ENCODE measurements around the gene CADPS2.

The CADPS2 gene

DNA sequence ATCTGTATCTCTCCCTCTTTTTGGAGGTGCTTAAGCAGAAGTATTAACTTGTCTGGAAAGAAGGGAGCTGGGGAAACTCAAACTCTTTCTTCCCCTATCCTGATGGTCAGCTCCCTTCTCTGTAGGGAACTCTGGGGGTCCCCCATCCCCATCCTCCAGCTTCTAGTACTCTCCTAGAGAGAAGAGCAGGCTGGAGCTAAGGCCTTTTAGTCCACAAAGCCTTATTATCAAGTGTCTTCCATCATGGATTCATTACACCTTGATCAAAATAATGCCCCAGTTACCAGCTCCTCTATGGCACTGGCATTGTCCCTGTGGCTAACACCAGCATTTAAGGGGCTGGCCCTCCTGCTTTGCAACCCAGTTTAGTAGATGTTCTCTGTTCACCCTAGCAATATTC is 35.7 kb downstream of the CADPS2 start:
- TF ChIP-seq CEBPB (IDR thresholded peaks at IDR 0.05) (no peak), ZBTB7A (IDR thresholded peaks at IDR 0.05; ENCODE audit: low read depth) (no peak), EGR1 (IDR thresholded peaks at IDR 0.05) (no peak), YY1 (IDR thresholded peaks at IDR 0.05; ENCODE audit: low read depth) (no peak), RAD21 (IDR thresholded peaks at IDR 0.05; ENCODE audit: low read depth) (no peak), USF1 (IDR thresholded peaks at IDR 0.05) (no peak), EP300 (IDR thresholded peaks at IDR 0.05; ENCODE audit: borderline replicate concordance) (no peak), FOXM1 (IDR thresholded peaks at IDR 0.05; ENCODE audit: borderline replicate concordance, low read depth) (no peak), TCF12 (IDR thresholded peaks at IDR 0.05; ENCODE audit: low read depth) (no peak)
- TF ChIP-seq, protein P1, sequence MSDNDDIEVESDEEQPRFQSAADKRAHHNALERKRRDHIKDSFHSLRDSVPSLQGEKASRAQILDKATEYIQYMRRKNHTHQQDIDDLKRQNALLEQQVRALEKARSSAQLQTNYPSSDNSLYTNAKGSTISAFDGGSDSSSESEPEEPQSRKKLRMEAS (IDR thresholded peaks at IDR 0.05): no peak

GRCh38 chr7:122849957-122850328 is 36.3 kb downstream of the CADPS2 start:
- TF ChIP-seq TEAD4 (IDR thresholded peaks at IDR 0.05) (no peak), RAD21 (IDR thresholded peaks at IDR 0.05; ENCODE audit: low read depth) (no peak), USF1 (IDR thresholded peaks at IDR 0.05) (no peak), ZBTB7A (IDR thresholded peaks at IDR 0.05; ENCODE audit: low read depth) (no peak), EP300 (IDR thresholded peaks at IDR 0.05; ENCODE audit: borderline replicate concordance) (no peak), TAF1 (IDR thresholded peaks at IDR 0.05; ENCODE audit: low read depth) (no peak), FOXM1 (IDR thresholded peaks at IDR 0.05; ENCODE audit: borderline replicate concordance, low read depth) (no peak), NFIC (IDR thresholded peaks at IDR 0.05) (no peak), EGR1 (IDR thresholded peaks at IDR 0.05) (no peak), CEBPB (IDR thresholded peaks at IDR 0.05) (no peak), CREB1 (IDR thresholded peaks at IDR 0.05; ENCODE audit: low read depth) (no peak), YY1 (IDR thresholded peaks at IDR 0.05; ENCODE audit: low read depth) (no peak), TCF12 (IDR thresholded peaks at IDR 0.05; ENCODE audit: low read depth) (no peak)
- TF ChIP-seq, protein P2, sequence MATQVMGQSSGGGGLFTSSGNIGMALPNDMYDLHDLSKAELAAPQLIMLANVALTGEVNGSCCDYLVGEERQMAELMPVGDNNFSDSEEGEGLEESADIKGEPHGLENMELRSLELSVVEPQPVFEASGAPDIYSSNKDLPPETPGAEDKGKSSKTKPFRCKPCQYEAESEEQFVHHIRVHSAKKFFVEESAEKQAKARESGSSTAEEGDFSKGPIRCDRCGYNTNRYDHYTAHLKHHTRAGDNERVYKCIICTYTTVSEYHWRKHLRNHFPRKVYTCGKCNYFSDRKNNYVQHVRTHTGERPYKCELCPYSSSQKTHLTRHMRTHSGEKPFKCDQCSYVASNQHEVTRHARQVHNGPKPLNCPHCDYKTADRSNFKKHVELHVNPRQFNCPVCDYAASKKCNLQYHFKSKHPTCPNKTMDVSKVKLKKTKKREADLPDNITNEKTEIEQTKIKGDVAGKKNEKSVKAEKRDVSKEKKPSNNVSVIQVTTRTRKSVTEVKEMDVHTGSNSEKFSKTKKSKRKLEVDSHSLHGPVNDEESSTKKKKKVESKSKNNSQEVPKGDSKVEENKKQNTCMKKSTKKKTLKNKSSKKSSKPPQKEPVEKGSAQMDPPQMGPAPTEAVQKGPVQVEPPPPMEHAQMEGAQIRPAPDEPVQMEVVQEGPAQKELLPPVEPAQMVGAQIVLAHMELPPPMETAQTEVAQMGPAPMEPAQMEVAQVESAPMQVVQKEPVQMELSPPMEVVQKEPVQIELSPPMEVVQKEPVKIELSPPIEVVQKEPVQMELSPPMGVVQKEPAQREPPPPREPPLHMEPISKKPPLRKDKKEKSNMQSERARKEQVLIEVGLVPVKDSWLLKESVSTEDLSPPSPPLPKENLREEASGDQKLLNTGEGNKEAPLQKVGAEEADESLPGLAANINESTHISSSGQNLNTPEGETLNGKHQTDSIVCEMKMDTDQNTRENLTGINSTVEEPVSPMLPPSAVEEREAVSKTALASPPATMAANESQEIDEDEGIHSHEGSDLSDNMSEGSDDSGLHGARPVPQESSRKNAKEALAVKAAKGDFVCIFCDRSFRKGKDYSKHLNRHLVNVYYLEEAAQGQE (IDR thresholded peaks at IDR 0.05; ENCODE audit: low read depth): no peak
- TF ChIP-seq, protein P1 (IDR thresholded peaks at IDR 0.05): no peak

GRCh38 chr7:122849322-122849956 is 36.8 kb downstream of the CADPS2 start:
- TF ChIP-seq TAF1 (IDR thresholded peaks at IDR 0.05; ENCODE audit: low read depth): no peak
- no peak for TF ChIP-seq EGR1 (IDR thresholded peaks at IDR 0.05)
- TF ChIP-seq, protein P1 (IDR thresholded peaks at IDR 0.05): no peak
- TF ChIP-seq YY1 (IDR thresholded peaks at IDR 0.05; ENCODE audit: low read depth): no peak
- no peak for TF ChIP-seq CREB1 (IDR thresholded peaks at IDR 0.05; ENCODE audit: low read depth)
- no peak for TF ChIP-seq FOXM1 (IDR thresholded peaks at IDR 0.05; ENCODE audit: borderline replicate concordance, low read depth)
- TF ChIP-seq CEBPB (IDR thresholded peaks at IDR 0.05): no peak
- TF ChIP-seq EP300 (IDR thresholded peaks at IDR 0.05; ENCODE audit: borderline replicate concordance): no peak
- TF ChIP-seq TEAD4 (IDR thresholded peaks at IDR 0.05): no peak
- TF ChIP-seq, protein P2 (IDR thresholded peaks at IDR 0.05; ENCODE audit: low read depth): no peak
- no peak for TF ChIP-seq RAD21 (IDR thresholded peaks at IDR 0.05; ENCODE audit: low read depth)
- TF ChIP-seq TCF12 (IDR thresholded peaks at IDR 0.05; ENCODE audit: low read depth): no peak
- no peak for TF ChIP-seq ZBTB7A (IDR thresholded peaks at IDR 0.05; ENCODE audit: low read depth)
- no peak for TF ChIP-seq USF1 (IDR thresholded peaks at IDR 0.05)
- no peak for TF ChIP-seq NFIC (IDR thresholded peaks at IDR 0.05)

- TF ChIP-seq EP300 (IDR thresholded peaks at IDR 0.05; ENCODE audit: borderline replicate concordance) (no peak), CEBPB (IDR thresholded peaks at IDR 0.05) (no peak), CREB1 (IDR thresholded peaks at IDR 0.05; ENCODE audit: low read depth) (no peak), RAD21 (IDR thresholded peaks at IDR 0.05; ENCODE audit: low read depth) (no peak), TEAD4 (IDR thresholded peaks at IDR 0.05) (no peak), TCF12 (IDR thresholded peaks at IDR 0.05; ENCODE audit: low read depth) (no peak), ZBTB7A (IDR thresholded peaks at IDR 0.05; ENCODE audit: low read depth) (no peak), NFIC (IDR thresholded peaks at IDR 0.05) (no peak), TAF1 (IDR thresholded peaks at IDR 0.05; ENCODE audit: low read depth) (no peak), YY1 (IDR thresholded peaks at IDR 0.05; ENCODE audit: low read depth) (no peak), USF1 (IDR thresholded peaks at IDR 0.05) (no peak), FOXM1 (IDR thresholded peaks at IDR 0.05; ENCODE audit: borderline replicate concordance, low read depth) (no peak), EGR1 (IDR thresholded peaks at IDR 0.05) (no peak)
- TF ChIP-seq, protein P1 (IDR thresholded peaks at IDR 0.05): no peak
- TF ChIP-seq, protein P2 (IDR thresholded peaks at IDR 0.05; ENCODE audit: low read depth): no peak
These were observed 38.3 kb downstream of the CADPS2 start for GRCh38 chr7:122847871-122848473.
